Ovary (tissue), 3 donors: ENCODE data around the gene COL24A1.

ENCODE experiments used
- POLR2A ChIP-seq: fragments of 450-650 bp; IDR thresholded peaks from one replicate; pipeline ENCODE4 v1.6.1; 2017; ENCODE audit warnings: antibody characterized with exemption, mild to moderate bottlenecking, moderate library complexity
- TF ChIP-seq, protein P1 (sequence below), 3 donors: fragments of 450-650 bp in 2 of 3; fragments of 200-600 bp in 1 of 3; IDR thresholded peaks; one replicate each; pipeline versions ENCODE4 v1.5.1 to v1.8.0; 2016 to 2022; ENCODE audit warnings: antibody characterized with exemption in 3 of 3, mild to moderate bottlenecking in 1 of 3
- donor health status: DM: no; HTN: no; CAD: no.

- TF ChIP-seq, protein P1, sequence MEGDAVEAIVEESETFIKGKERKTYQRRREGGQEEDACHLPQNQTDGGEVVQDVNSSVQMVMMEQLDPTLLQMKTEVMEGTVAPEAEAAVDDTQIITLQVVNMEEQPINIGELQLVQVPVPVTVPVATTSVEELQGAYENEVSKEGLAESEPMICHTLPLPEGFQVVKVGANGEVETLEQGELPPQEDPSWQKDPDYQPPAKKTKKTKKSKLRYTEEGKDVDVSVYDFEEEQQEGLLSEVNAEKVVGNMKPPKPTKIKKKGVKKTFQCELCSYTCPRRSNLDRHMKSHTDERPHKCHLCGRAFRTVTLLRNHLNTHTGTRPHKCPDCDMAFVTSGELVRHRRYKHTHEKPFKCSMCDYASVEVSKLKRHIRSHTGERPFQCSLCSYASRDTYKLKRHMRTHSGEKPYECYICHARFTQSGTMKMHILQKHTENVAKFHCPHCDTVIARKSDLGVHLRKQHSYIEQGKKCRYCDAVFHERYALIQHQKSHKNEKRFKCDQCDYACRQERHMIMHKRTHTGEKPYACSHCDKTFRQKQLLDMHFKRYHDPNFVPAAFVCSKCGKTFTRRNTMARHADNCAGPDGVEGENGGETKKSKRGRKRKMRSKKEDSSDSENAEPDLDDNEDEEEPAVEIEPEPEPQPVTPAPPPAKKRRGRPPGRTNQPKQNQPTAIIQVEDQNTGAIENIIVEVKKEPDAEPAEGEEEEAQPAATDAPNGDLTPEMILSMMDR (IDR thresholded peaks at IDR 0.05): no peak
- no peak for TF ChIP-seq POLR2A
Measured at GRCh38 chr1:85983316-85983715, 173.3 kb downstream of the COL24A1 start.
